ENCODE measurements around the gene RGL2. TPM values are rescaled to one million over a fixed set of nuclear protein-coding genes. Genes with fewer than 3 reads are reported as not detected.

RGL2 gene
- total and polyA plus RNA-seq, 2 of the 13 experiments (the other 11 are each of a cell fraction or from before 2014, with no cell fraction given), result 22.9 to 47.4 TPM

DNA sequence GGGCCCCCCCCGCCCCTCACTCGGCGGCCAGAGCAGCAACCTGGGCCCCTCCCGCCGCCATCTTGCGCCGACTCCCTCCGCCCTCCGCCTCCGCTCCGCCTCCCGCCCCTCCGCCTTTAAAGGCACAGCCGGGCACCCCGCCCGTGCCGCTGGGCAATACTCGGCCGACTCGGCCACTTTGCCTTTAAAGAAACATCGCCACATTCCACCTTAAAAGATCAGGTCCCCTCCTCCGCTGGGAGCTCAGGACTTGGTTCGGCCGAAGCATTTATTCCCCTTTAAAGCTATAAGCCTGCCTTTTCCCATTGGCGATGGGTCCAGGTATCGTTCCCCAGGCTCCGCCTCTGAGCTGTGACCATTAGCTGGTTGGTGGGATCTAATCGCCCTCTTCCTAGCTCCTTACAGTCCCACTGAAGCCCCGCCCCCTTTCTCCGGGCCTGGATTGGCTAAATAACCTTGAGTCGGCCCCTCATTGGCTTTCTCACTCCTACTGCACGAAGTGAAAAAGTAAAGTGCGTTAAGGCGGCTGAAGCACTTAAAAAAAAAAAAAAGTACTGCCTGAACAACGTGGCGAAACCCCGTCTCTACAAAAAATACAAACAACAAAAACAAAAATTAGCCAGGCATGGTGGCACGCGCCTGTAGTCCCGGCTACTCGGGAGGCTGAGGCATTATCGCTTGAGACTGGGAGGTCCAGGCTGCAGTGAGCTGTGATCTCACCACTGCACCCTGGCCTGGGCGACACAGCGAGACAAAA is 19.1 kb upstream of the RGL2 start, which contains the start of gene ZBTB22 (continued):
- TF ChIP-seq SIN3B (IDR thresholded peaks at IDR 0.05; ENCODE audit: low read length) (peak; percentile 55; the same call in 1 of the 2 replicates), SNAPC4 (CRISPR knock-in tag; IDR thresholded peaks at IDR 0.05) (no peak), ZNF256 (CRISPR knock-in tag; conservative IDR thresholded peaks at IDR 0.05) (no peak), THAP9 (CRISPR knock-in tag; IDR thresholded peaks at IDR 0.05; ENCODE audit: borderline replicate concordance) (peak; percentile 63; the same call in 1 of the 2 replicates), CREB1 (IDR thresholded peaks at IDR 0.05) (no peak), CREB1 (CRISPR knock-in tag; IDR thresholded peaks at IDR 0.05) (no peak), MNT (IDR thresholded peaks at IDR 0.05) (peak; percentile 57), ZFP82 (CRISPR knock-in tag; IDR thresholded peaks at IDR 0.05; ENCODE audit: borderline replicate concordance) (no peak), POLR2AphosphoS5 (IDR thresholded peaks at IDR 0.05; ENCODE audit: low read depth, low read length) (peak; percentile 63), SMARCC2 (IDR thresholded peaks at IDR 0.05) (no peak)
- TF ChIP-seq, protein P1, sequence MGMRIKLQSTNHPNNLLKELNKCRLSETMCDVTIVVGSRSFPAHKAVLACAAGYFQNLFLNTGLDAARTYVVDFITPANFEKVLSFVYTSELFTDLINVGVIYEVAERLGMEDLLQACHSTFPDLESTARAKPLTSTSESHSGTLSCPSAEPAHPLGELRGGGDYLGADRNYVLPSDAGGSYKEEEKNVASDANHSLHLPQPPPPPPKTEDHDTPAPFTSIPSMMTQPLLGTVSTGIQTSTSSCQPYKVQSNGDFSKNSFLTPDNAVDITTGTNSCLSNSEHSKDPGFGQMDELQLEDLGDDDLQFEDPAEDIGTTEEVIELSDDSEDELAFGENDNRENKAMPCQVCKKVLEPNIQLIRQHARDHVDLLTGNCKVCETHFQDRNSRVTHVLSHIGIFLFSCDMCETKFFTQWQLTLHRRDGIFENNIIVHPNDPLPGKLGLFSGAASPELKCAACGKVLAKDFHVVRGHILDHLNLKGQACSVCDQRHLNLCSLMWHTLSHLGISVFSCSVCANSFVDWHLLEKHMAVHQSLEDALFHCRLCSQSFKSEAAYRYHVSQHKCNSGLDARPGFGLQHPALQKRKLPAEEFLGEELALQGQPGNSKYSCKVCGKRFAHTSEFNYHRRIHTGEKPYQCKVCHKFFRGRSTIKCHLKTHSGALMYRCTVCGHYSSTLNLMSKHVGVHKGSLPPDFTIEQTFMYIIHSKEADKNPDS (CRISPR knock-in tag; IDR thresholded peaks at IDR 0.05), result no peak

Data from HepG2 (cell line).